Right renal pelvis (tissue), 4 donors: ENCODE measurements around the gene RALY. TPM values are rescaled to one million over a fixed set of nuclear protein-coding genes. Genes with fewer than 3 reads are reported as not detected.

Experiments
- DNase-seq, 4 donors: peaks; one replicate each; pipeline ENCODE4 v3.0.0-alpha.2; 2013; ENCODE audit warnings: low read depth in 4 of 4, low spot score in 3 of 4, missing footprints in 1 of 4
- polyA plus RNA-seq, 4 donors: library from polyadenylated mRNA; unstranded; fragments of 120-200 nt; gene quantifications; one replicate each; pipeline ENCODE4 v1.2.1, GENCODE V29; 2013; ENCODE audit not compliant: insufficient read length in 4 of 4

The RALY gene
- polyA plus RNA-seq, 4 donors, result 153 to 198 (median 166) TPM

DNA sequence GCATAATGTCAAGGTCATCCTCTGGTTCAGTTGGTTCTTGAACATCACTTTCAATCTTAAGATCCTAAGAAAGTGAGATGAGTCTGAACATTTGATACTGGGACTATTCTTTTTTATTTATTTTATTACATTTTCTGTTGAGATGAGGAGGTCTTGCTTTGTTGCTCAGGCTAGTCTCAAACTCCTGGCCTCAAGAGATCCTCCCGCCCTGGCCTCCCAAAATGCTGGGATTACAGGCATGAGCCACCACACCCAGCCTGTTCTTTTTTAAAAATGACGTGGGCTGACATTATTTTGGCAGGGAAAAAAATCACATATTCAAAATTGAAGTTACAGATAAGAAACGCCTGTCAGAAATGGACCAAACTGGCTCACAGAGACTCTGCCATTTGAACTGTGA lies 104.9 kb downstream of the RALY start:
- no peak for DNase-seq

GRCh38 chr20:34099675-34100074 lies 106.0 kb downstream of the RALY start:
- DNase-seq, result no peak

DNA sequence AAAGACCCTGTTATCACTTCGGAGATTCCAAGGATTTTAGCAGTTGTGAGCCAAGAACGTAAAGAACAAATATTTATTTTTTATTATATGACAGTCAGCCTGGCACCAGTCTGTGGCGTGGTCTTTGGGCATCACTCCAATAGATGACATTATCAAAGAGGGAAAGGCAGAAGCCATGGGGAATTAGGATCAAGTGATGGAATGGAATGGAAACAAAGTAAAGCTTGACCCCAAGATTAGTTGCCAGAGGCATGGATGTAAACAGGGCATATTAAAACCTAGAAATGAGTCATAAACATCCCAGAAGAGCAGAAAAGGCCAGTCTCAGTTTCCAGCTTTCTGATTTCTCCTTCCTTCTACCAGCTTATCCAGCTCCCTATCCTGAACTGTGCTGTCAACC lies 106.9 kb downstream of the RALY start:
- no peak for DNase-seq

- no peak for DNase-seq
These were observed 108.6 kb downstream of the RALY start for GRCh38 chr20:34102342-34102741.

- no peak for DNase-seq
These were observed 110.3 kb downstream of the RALY start for GRCh38 chr20:34104059-34104458.

DNA sequence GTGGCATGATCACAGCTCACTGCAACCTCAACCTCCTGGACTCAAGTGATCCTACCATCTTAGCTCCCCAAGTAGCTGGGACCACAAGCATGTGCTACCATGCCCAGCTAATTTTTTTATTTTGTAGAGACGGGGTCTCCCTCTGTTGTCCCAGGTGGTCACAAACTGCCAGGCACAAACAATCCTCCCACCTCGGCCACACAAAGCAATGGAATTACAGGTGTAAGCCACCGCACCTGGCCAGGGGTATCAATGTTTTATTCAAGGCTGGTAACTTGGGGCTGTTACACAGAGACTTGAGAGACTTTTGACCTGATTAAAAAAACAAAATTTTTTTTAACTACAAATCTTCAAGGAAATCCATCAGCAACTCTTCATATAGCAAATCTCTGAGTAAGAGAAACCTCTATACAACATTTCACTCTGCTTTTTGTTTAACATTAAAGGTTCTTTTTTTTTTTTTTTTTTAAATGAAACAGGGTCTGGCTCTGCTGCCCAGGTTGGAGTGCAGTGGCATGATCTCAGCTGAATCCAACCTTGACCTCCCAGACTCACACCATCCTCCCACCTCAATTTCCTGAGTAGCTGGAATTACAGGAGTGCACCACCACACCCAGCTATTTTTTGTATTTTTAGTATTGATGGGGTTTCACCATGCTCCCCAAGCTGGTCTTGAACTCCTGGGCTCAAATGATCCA lies 112.4 kb downstream of the RALY start:
- DNase-seq, result no peak

DNA sequence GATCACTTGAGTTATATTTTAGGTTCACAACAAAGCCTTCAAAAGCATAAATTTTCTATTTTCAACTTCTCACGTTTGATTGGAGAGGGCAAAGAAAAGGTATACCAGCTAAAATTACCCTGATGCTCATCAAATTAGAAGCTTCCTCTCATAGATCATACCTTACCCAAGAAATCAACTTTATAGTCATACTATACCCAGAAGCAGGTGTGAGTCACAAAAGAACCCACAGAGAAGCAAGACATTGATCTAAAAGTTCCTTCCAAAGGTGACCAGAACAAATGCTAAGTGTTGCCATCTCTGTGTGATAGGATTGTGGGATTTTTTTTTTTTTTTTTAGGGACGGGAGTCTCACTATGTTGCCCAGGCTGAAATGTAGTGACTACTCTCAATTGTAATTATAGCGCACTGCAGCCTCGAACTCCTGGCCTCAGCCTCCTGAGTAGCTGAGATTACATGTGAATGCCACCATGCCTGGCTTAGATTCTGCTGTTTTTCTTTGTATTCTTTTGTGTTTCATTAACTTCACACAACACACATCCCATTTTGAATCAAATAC lies 115.0 kb downstream of the RALY start:
- no peak for DNase-seq

DNA sequence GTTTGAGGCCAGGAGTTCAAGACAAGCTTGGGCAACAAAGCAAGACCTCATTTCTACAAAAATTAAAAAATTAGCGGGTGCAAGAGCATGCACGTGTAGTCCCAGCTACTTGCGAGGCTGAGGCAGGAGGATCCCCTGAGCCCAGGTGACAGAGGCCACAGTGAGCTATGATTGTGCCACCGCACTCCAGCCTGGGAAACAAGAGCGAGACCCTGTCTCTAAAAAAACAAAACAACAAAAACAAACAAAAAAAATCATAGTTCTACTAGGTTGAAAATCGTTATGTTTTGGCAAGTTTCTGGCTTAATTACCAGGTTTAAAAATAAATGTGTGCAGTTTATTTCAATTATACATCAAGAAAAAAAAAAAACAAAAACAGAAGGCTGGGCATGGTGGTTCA lies 115.7 kb downstream of the RALY start:
- DNase-seq, result no peak

DNA sequence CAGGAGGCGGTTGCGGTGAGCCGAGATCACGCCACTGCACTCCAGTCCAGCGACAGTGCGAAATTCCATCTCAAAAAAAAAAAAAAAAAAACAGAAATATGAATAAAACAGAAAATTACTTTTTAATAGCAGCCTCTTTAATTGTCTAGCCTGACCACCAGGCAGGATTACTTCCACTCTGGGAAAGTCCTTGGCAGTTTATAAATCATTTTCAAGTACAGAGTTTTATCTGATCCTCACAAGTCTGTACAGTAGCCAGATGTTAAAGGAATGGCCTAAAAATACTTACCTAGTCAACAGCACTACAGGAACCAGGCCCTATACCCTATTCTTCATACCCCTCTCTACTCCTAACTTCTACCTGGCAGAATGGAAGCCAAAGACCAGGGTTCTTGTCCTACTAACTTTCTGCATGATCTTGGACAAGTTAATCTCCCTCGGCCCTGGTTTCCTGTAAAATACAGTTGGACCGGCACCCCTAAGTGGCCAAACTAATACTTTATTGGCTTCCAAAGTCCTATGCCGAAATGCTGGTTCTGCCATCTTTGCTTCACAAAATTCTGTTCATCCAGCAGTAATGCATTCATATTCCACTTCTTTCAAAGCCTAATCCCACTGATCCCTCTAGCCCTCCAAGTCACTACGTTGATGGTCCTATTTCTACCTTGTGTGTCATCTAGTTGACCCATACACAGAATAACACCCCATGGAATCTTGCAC lies 116.5 kb downstream of the RALY start:
- no peak for DNase-seq

GRCh38 chr20:34110745-34111641 lies 117.3 kb downstream of the RALY start:
- DNase-seq, result peak in 2 of 4 donors; percentile 5 to 12

- DNase-seq, result peak; percentile 98 to 99 (median 98)
These were observed 118.2 kb downstream of the RALY start, which contains the start of gene EIF2S2 for GRCh38 chr20:34111702-34112599. EIF2S2 (minus strand) TSS chr20:34112243; CDS start chr20:34112110, 133 bp downstream.

- peak in 1 of 4 donors; percentile 38 for DNase-seq
These were observed 118.9 kb downstream of the RALY start for GRCh38 chr20:34112600-34113101.

DNA sequence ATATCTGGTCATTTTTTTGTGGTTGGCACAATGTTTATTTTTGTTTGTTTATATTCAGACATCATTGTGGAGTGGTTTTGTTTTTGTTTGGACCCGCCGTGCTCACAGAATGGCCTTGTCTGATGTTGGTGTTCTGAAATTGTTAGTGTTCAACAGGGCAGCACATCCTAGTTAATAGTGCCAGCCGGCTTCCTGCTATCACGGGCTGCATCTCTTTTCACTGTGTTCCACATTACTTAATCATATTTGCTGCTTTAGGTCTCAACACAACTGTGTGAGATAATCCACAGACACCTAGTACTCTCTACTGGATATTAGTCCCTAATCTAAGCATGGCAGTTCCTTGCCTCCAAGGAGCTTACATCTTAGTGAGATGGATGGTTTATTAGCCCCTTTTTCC lies 121.1 kb downstream of the RALY start:
- no peak for DNase-seq

DNA sequence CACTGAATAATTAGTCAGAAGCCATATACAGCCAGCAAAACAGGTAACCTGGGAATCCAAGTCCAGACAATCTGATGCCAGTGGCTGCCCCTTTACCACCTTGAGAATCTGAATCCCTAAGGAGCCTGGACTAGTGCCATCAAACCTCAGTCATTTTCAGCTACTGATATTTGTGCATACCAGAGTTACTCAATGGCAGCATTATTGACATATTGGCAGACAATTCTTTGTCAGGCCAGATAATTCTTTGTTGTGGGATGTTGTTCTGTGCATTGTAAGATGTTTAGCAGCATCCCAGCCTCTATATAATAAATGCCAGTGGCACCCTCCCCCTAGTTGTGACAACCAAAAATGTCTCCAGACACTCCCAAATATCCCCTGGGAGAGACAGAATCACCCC lies 121.5 kb downstream of the RALY start:
- DNase-seq, result no peak

DNA sequence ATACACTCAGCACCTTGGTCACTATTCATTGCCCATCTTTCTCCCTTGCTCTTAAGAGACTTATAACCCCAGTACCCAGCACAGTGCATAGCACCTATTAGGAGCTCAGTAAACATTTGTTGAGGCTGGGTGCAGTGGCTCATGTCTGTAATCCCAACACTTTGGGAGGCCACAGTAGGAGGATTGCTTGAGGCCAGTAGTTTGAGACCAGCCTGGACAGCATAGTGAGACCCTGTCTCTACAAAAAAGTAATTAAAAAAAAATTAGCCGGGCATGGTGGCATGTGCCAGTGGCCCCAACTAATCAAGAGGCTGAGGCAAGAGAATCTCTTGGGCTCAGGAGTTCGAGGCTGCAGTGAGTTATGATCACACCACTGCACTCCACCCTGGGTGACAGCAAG lies 126.5 kb downstream of the RALY start:
- no peak for DNase-seq

GRCh38 chr20:34122274-34122980 lies 128.7 kb downstream of the RALY start:
- no peak for DNase-seq

GRCh38 chr20:34123309-34123708 lies 129.6 kb downstream of the RALY start:
- DNase-seq, result no peak

DNA sequence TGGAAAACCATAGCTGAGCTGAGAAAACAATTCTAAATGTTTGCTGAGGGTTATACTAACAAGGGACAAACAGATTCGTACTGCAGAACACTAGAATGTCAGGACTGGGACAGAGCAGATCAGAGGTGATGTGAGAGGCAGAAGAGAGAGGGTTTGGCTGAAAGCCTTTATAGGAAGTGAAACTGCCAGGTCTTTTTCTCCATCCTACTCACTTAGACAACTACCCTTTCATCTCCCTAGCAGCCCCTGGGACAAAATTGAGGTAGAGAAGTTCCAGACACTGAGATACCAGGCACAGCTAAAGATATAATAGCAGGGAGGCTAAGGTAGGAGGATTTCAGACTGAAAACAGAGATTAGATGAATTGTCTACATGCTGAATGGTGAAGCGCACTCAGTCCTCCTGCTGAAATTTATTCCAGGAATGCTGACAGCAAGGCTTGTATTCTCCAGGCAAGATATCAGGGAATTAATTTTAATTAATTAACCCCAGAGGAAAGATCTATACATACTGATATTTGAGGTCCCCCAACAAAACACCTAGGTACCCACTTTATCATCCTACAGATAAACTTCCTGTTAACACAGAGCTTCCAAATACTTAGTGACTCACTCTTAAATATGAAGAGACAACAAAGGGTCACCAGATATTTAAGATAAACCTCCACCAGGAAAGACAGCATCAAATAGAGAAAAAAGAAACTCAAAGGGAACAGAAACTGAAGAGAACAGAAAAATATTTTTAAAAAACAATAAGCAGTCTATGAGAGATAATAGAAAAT lies 130.9 kb downstream of the RALY start:
- no peak for DNase-seq
